Astrocyte (in vitro differentiated cells and primary cell): ENCODE results near the gene RTF1.

Experiments
- CTCF ChIP-seq: IDR thresholded peaks from 2 replicates; pipeline ENCODE4 v1.5.1; 2011; ENCODE audit warnings: low read depth, mild to moderate bottlenecking, inconsistent platforms, low read length, moderate library complexity; ENCODE audit not compliant: insufficient read depth
- EZH2 ChIP-seq: IDR thresholded peaks from 2 replicates; pipeline ENCODE4 v1.6.1; 2012; ENCODE audit warnings: mild to moderate bottlenecking, low read length, inconsistent platforms; ENCODE audit not compliant: insufficient read depth

GRCh38 chr15:41417418-41418195 is 712 bp downstream of the RTF1 start:
- TF ChIP-seq CTCF (no peak), EZH2 (no peak)
